ENCODE data around the gene SH3GLB1.
A peak's percentile ranks its signal among the peaks of the same experiment; 100 is the strongest.

The SH3GLB1 gene

GRCh38 chr1:86733340-86733739, 29.0 kb downstream of the SH3GLB1 start:
- DNase-seq (ENCODE audit: low read depth) = no peak

GRCh38 chr1:86739648-86740509, 35.5 kb downstream of the SH3GLB1 start:
- peak; percentile 46 for DNase-seq (ENCODE audit: low read depth)

GRCh38 chr1:86741947-86742572, 37.7 kb downstream of the SH3GLB1 start:
- peak; percentile 57 for DNase-seq (ENCODE audit: low read depth)

DNA sequence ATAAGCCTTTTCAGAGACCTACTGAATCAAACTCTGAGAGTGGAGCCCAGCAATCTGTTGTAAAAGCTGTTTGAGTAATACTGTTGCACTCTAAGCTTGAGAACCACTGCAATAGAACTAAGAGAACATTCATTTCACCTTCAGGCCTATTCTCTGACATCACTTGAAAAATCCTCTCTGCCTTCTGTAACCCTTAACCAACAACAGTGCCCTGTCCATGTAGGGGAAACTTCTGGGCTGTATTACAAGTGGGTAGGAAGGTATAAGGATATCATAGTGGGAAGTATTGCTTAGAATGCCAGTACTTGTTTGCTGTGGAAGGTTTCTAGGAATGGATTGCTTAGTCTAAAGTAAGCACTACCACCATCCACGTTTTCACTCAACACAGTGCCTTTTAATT, 42.9 kb downstream of the SH3GLB1 start:
- no peak for DNase-seq (ENCODE audit: low read depth)

DNA sequence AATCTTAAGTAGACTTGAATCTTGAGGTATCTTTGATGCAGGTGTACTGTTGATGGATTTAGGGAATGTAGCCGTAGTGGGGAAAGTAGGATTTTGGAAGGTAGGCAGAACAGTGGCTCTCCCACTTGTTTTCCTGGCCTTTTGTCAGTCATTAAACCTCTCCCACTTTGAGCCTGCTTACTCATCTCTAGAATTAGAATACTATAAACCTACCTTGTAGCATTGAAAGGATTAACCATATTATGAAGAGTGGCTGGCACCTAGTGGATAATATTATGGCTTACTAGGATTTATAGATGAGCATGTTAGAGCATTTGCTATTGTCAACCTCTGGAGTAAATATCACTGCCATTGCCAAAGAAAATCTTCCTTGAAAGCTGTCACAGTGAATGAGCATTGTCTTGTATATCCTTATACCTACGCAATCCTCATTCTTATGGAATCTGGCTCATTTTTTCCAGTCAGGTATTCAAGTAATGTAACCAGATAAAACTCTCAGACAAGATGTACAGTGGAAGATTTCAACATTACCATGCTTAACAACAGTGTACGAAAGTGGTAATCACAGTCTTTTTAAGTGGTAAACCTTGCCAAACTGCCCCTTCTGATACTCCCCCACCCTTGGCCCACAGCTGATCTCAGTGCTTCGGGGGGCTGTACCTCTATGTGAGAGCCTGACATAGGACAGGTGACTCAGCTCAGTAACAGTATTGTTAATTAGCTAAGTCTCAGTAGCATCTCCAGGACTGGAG, 44.4 kb downstream of the SH3GLB1 start:
- no peak for DNase-seq (ENCODE audit: low read depth)

DNA sequence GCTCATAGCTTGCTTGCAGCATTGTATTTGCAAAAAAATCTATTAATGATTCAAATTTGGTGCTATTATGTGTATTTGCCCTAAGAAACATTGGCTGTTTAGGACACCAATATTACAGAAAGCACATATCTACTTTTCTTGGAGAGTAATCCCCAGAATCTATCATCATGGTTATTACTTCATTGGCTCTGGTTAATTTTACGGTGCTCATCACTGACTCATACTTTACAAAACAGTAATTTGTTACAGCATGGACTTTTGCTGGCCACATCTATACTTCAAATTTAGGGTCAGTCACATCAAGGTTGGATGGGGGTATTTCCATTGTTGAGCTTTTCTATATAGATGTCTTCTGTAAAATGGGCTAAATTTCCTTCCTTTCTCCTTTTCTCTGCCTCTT, 45.7 kb downstream of the SH3GLB1 start:
- no peak for DNase-seq (ENCODE audit: low read depth)

- DNase-seq (ENCODE audit: low read depth) = no peak
These were observed 46.2 kb downstream of the SH3GLB1 start for GRCh38 chr1:86750530-86750929.

DNA sequence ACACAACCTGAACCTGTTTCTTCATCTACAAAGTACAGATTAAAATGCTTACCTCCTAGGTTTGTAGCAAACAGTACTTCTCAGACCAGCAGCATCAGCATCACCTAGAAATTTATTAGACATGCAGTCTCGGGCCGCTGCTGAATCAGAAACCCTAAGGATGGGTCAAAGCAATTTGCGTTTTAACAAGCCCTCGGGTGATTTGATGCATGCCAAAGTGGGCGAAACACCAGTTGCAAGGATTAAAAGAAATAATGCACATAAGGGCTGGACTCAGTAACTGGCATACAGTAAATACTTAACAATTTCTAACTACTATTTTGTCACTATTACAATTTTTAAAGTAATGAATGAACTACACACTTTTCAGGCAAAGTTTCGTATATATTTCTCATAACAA, 47.5 kb downstream of the SH3GLB1 start:
- no peak for DNase-seq (ENCODE audit: low read depth)

GRCh38 chr1:86753700-86754099, 49.3 kb downstream of the SH3GLB1 start:
- no peak for DNase-seq (ENCODE audit: low read depth)

DNA sequence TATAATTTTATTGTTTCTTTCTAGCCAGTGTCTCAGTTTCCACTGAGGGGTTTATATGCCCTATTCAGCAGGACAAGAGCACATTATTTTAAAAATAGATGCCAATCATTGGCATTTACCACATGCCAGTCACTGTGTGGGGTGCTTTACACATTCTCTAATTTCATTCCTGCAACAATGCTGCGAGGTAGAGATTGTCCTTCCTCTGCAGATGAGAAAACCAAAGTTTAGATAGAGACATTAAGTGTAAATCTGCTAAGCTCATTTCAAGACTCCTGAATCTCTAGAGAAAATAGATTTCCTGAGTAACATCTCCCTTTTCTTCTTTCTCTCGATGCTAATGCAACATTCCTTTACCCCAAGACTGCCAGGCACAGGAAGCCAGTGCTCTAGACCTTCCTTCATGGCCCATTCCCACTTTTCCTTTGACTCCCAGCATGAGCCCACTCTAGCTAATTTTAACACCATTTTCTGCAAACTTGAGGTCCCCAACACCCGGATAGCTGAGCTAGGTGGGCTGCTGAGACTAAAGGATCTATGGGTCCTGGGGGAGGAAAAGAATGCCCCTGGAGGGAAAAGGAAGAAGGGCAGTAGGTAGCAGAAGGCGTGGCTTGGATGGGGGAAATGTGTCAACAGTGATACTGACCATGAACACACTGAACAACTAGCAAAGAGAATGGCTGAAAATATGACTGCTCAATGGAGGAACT, 50.0 kb downstream of the SH3GLB1 start:
- DNase-seq (ENCODE audit: low read depth) = no peak

- no peak for DNase-seq (ENCODE audit: low read depth)
These were observed 51.7 kb downstream of the SH3GLB1 start for GRCh38 chr1:86756062-86756406.

DNA sequence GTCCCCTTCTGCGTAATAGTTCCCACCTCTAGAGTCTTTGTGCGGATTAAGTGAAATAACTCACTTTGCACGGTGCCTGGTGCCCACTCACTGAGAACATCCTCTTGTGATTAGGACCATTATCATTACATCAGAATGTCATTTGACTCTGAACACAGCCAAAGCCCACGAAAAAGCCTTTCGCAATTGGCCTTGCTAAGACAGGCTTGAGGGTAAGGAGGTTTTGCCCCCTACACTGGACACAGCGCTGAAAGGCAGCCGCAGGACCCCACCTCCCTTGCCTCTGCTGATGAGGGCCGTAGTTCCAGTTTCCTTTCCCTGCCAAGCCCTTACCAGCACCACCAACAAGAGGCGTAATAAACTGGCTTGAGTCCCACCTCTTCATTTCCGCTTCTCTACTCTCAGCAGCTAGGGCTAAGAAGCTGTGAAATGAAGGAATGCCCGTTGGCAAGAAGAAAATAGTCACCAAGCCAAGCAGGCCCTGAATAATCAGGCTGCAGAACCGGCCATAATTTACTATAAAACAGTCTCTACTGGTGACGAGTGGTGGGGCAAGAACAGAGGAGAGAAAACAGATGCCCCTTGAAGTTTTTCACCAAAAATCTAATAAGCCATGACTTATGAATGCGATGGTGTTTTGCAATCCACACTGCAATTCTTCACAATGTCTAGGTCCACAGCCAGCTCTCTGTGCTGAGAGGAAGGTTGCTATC, 53.1 kb downstream of the SH3GLB1 start:
- DNase-seq (ENCODE audit: low read depth) = peak; percentile 38

DNA sequence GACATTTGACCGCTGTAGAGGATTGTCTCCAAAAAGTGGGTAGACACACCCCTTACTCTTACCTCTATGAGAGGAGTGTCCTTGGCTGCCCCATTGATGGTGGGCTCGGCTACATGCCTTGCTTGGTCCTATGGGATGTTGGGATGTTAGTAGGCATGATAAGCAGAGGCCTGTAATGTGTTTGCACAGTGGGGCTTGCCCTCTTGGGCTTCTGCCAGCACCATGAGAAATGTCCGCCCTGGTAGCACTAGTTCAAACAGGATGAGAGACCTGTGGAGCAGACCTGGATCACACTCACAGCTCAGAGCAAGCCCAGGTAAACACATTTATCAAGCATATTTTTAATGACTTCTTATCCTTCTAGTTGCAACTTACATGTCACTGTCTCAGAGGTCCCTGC, 54.2 kb downstream of the SH3GLB1 start:
- no peak for DNase-seq (ENCODE audit: low read depth)

DNA sequence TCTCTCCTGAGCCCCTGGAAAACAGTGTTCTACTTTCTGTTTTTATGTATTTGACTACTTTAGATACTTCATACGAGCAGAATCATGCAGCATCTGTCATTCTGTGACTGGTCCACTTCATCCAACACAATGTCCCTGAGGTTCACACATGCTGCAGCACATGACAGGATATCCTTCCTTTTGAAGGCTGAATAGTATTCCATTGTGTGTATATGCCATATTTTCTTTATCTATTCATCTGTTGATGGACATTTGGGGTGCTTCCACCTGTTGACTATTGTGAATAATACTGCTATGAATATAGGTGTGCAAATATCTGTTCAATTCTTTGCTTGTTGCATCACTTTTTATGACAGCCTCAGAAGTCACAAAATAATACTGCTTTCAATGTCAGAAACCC, 55.8 kb downstream of the SH3GLB1 start:
- DNase-seq (ENCODE audit: low read depth) = no peak

DNA sequence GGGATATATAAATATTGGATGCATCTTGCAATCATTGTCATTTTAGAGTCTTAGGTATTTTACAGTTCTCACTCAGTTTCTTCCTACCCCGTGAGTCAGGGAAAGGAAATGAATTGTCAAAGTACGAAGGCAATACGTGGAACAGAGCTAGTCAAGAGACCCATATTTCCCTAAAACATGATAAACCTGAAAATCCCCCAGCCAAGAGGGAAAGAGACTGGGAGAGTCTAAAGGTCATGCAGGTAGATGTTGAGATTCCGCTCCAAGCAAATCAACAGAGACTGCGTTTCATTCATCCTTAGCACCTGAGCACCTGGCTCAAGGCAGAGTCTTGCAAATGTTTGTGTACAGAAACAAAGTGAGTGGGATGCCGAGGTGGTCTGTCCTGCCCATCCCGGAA, 58.0 kb downstream of the SH3GLB1 start:
- DNase-seq (ENCODE audit: low read depth) = no peak

- no peak for DNase-seq (ENCODE audit: low read depth)
These were observed 60.1 kb downstream of the SH3GLB1 start for GRCh38 chr1:86764523-86764922.

- DNase-seq (ENCODE audit: low read depth) = peak; percentile 38
These were observed 60.7 kb downstream of the SH3GLB1 start for GRCh38 chr1:86765073-86765472.

DNA sequence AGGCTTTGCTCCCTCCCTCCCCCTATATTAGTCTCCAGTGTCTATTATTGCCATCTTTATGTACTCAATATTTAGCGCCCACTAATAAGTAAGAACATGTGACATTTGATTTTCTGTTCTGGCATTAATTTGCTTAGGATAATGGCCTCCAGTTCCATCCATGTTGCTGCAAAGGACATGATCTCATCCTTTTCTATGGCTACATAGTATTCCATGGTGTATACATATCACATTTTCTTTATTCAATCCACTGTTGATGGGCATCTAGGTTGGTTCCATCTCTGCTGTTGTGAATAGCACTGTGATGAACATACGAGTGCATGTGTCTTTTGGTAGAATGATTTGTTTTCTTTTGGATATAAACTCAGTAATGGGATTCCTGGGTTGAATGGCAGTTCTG, 61.3 kb downstream of the SH3GLB1 start:
- DNase-seq (ENCODE audit: low read depth) = no peak

DNA sequence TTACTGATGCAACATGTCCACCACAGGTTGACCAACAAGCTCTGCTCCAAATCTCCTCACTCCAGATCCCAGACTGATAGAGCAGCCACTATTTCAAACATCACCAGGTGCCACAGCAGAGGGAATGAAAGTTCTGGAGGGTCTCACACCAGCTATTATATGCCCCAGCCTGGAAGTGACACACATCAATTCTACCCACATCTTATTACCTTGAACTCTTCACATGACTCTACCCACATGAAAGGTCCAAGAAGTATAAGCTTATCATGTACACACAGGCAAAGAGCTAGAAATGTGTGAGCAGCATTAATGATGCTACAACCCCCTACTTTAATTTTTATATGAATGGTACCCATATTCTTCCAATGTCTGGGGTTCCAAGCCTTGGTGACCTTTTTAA, 64.2 kb downstream of the SH3GLB1 start:
- DNase-seq (ENCODE audit: low read depth) = no peak

DNA sequence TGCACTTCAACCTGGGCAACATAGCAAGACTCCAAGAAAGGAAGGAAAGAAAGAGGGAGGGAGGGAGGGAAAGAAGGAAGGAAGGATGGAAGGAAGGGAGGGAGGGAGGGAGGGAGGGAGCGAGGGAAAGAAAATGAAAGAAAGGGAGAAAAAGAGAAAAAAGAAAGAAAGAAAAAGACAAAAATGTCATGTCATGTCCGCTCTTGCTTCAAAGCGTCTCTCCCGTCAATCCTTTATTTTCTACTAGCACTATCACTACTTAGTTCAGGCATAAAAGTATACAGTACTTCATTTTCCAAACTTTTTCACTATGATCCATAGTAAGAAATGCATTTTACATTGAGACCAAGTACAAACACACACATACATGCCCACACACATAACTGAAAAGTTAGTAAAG, 64.7 kb downstream of the SH3GLB1 start:
- DNase-seq (ENCODE audit: low read depth) = no peak

GRCh38 chr1:86773341-86774288, 69.2 kb downstream of the SH3GLB1 start:
- peak; percentile 78 for DNase-seq (ENCODE audit: low read depth)
